ENCODE results near the gene ZFAND6.
"Not testable (repeated sequence)": the region's sequence is repeated elsewhere in the genome, so short reads cannot be mapped to it uniquely, and the experiment has no call there.

ZFAND6 gene

DNA sequence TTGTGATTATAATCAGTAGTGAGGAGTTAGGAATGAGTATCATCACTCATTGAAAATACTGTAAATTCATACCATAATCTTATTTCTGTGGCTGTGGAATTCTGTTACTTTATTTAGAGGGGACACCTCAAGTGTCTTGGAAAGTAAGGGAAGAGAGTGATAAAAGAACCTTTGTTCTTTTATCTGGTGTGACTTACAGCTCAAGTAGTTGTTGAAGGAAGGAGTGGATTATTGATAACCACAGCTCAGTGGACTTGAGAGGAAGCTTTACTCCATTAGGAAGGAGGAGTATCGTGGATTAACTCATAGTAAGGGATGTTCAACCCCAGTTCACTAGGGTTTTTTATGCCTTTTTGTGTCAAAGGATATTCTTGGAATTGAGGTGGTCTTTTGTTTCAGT lies 61.2 kb downstream of the ZFAND6 start:
- no peak for DNase-seq (ENCODE audit: low read depth)
- no peaks in the 10 kb centered on the region for H3K9me3 ChIP-seq (ENCODE audit: control insufficient read depth, low read length)
- H3K4me1 ChIP-seq (ENCODE audit: control insufficient read depth, insufficient read depth, low read length): no peaks in the 10 kb centered on the region
- no peak overlapping the region for H3K4me3 ChIP-seq (ENCODE audit: low read length)
- H3K27me3 ChIP-seq (replicated peaks; ENCODE audit: control insufficient read depth, insufficient read depth, low read length): no peaks in the 10 kb centered on the region
- peaks cover 36% of the 10 kb centered on the region for H3K36me3 ChIP-seq (ENCODE audit: control insufficient read depth, insufficient read depth, low read length, severe bottlenecking)
- H3K9ac ChIP-seq (ENCODE audit: low read length): no peak overlapping the region

DNA sequence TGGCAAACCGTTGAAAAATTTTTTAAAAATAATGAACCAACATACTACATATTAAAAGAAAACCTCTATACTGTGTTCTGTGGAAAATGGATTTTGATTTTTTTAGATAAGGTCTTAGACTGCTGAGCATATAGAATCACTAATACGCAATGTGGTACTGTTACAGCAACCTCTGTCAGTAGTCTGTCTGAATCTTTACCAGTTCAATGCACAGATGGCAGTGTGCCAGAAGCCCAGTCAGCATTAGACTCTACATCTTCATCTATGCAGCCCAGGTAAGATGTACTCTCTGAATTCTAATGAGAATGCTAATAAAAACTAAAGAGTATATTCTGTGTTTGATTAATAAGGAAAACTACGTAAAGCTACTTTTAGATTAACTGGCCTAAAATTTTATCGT lies 62.1 kb downstream of the ZFAND6 start:
- Histone ChIP-seq H3K4me3 (ENCODE audit: low read length) (no peak overlapping the region), H3K4me1 (ENCODE audit: control insufficient read depth, insufficient read depth, low read length) (no peaks in the 10 kb centered on the region), H3K36me3 (ENCODE audit: control insufficient read depth, insufficient read depth, low read length, severe bottlenecking) (peaks cover 45% of the 10 kb centered on the region), H3K9me3 (ENCODE audit: control insufficient read depth, low read length) (no peaks in the 10 kb centered on the region), H3K27me3 (replicated peaks; ENCODE audit: control insufficient read depth, insufficient read depth, low read length) (no peaks in the 10 kb centered on the region), H3K9ac (ENCODE audit: low read length) (no peak overlapping the region)
- no peak for DNase-seq (ENCODE audit: low read depth)

DNA sequence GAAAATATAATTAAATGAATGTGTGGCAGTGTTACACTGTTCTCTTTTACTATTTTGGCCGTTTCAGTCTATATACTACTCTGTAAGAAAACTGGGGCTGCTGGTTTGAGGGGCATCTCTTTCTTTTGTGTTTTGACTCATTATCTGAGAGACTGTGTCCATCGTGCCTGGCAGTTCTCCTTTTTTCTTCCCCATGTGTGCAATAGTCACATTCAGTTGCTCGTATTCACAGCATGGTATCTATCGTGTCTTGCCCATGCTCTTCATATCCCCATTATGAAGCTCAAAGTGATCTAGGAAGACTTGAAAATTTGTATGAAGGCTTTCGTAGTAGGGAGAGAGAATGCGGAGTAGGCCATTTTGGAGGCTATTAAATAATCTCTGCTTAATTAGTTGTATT lies 63.6 kb downstream of the ZFAND6 start:
- Histone ChIP-seq H3K4me1 (ENCODE audit: control insufficient read depth, insufficient read depth, low read length) (no peaks in the 10 kb centered on the region), H3K27me3 (replicated peaks; ENCODE audit: control insufficient read depth, insufficient read depth, low read length) (no peaks in the 10 kb centered on the region), H3K9me3 (ENCODE audit: control insufficient read depth, low read length) (no peaks in the 10 kb centered on the region), H3K4me3 (ENCODE audit: low read length) (no peak overlapping the region), H3K36me3 (ENCODE audit: control insufficient read depth, insufficient read depth, low read length, severe bottlenecking) (peaks cover 49% of the 10 kb centered on the region), H3K9ac (ENCODE audit: low read length) (no peak overlapping the region)
- no peak for DNase-seq (ENCODE audit: low read depth)

DNA sequence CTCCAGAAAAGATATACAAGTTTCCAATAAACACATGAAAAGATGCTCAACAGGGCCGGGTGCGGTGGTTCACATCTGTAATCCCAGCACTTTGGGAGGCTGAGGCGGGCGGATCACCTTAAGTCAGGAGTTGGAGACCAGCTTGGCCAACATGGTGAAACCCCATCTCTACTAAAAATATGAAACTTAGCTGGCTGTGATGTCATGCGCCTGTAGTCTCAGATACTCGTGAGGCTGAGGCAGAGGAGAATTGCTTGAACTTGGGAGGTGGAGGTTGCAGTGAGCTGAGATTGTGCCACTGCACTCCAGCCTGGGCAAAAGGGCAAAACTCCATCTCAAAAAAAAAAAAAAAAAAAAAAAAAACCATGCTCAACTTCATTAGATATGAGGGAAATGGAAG lies 67.8 kb downstream of the ZFAND6 start:
- H3K4me3 ChIP-seq (ENCODE audit: low read length); H3K4me1 ChIP-seq (ENCODE audit: control insufficient read depth, insufficient read depth, low read length); H3K9me3 ChIP-seq (ENCODE audit: control insufficient read depth, low read length); H3K27me3 ChIP-seq (replicated peaks; ENCODE audit: control insufficient read depth, insufficient read depth, low read length); H3K9ac ChIP-seq (ENCODE audit: low read length); DNase-seq (ENCODE audit: low read depth): not testable (repeated sequence)
- H3K36me3 ChIP-seq (ENCODE audit: control insufficient read depth, insufficient read depth, low read length, severe bottlenecking): peaks cover 65% of the 10 kb centered on the region

DNA sequence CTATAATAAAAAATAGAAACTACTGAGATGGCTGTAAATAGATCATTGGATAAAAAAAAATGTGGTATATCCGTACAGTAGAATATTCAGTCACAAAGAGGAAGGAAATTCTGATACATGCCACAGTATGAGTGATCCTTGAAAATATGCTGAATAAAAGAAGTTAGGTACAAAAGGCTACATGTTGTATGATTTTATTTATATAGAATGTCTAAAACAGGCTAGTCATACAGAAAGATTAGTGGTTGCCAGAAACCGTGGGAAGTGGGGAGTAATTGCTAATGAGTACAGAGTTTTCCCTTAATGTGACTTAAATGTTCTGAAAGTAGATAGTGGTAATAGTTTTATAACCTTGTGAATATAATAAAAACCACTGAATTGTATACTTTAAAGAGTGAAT lies 68.4 kb downstream of the ZFAND6 start:
- H3K36me3 ChIP-seq (ENCODE audit: control insufficient read depth, insufficient read depth, low read length, severe bottlenecking): peaks cover 64% of the 10 kb centered on the region
- H3K4me1 ChIP-seq (ENCODE audit: control insufficient read depth, insufficient read depth, low read length): no peaks in the 10 kb centered on the region
- no peak overlapping the region for H3K9ac ChIP-seq (ENCODE audit: low read length)
- peak; percentile 22 for DNase-seq (ENCODE audit: low read depth)
- H3K27me3 ChIP-seq (replicated peaks; ENCODE audit: control insufficient read depth, insufficient read depth, low read length): no peaks in the 10 kb centered on the region
- no peak overlapping the region for H3K4me3 ChIP-seq (ENCODE audit: low read length)
- no peaks in the 10 kb centered on the region for H3K9me3 ChIP-seq (ENCODE audit: control insufficient read depth, low read length)

DNA sequence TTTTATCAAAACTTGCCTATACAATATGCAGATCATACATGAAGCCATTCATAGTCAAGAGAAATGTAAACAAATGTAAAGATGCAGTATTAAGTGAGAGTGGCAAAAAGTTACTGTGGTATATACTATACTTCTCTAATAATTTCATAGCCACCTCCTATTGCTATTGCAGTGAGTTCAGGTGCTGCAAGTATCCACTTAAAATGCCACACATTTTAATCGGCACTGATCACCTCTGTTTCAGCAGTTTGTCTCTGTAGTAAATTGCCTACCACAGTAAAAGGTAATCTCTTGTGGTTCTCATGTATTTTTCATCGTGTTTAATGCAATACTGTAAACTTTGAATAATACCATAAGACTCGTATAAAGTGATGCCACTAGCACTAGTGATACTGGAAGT lies 72.9 kb downstream of the ZFAND6 start:
- H3K9me3 ChIP-seq (ENCODE audit: control insufficient read depth, low read length): no peaks in the 10 kb centered on the region
- no peaks in the 10 kb centered on the region for H3K27me3 ChIP-seq (replicated peaks; ENCODE audit: control insufficient read depth, insufficient read depth, low read length)
- no peak for DNase-seq (ENCODE audit: low read depth)
- H3K4me3 ChIP-seq (ENCODE audit: low read length): no peak overlapping the region
- no peak overlapping the region for H3K9ac ChIP-seq (ENCODE audit: low read length)
- H3K4me1 ChIP-seq (ENCODE audit: control insufficient read depth, insufficient read depth, low read length): no peaks in the 10 kb centered on the region
- peaks cover 58% of the 10 kb centered on the region for H3K36me3 ChIP-seq (ENCODE audit: control insufficient read depth, insufficient read depth, low read length, severe bottlenecking)

DNA sequence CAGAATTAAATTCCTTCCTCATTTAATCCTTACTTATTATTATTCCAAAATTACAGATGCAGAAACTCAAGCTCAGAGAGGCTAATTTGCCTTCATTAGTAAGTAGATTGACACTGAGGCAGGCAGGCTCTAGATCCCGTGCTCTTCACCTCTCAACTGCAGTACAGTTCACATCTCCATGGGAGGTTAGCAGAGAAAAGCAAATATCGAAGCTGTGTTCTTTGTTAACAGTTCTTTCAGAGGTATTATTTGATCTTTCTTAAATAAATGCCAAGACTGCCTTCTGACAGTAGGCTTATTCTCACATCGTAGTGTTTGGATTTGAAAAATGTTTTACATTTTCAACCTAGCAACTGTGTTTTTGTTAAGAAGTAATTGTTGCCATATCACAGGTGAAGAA lies 77.4 kb downstream of the ZFAND6 start:
- Histone ChIP-seq H3K36me3 (ENCODE audit: control insufficient read depth, insufficient read depth, low read length, severe bottlenecking) (peaks cover 44% of the 10 kb centered on the region), H3K4me3 (ENCODE audit: low read length) (no peak overlapping the region), H3K27me3 (replicated peaks; ENCODE audit: control insufficient read depth, insufficient read depth, low read length) (no peaks in the 10 kb centered on the region), H3K9me3 (ENCODE audit: control insufficient read depth, low read length) (no peaks in the 10 kb centered on the region), H3K4me1 (ENCODE audit: control insufficient read depth, insufficient read depth, low read length) (no peaks in the 10 kb centered on the region), H3K9ac (ENCODE audit: low read length) (no peak overlapping the region)
- DNase-seq (ENCODE audit: low read depth): no peak

DNA sequence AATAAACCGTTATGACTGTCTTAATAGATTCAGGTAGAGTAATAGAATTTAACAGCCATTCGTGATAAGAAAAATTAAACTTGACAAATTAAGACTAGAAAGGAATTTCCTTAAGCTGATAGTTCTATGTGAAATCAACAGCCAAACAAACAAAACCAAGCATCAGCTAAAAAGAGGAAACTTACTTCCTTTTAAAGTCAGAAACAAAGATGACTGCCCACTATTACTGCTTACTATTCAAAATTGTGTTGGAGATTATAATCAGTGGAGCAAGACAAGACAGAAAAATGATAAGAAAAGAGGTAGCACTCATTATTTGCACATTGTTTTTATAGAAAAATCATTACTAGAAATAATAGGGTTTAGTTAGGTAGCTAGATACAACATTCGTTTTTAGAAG lies 79.5 kb downstream of the ZFAND6 start:
- H3K9me3 ChIP-seq (ENCODE audit: control insufficient read depth, low read length): no peaks in the 10 kb centered on the region
- DNase-seq (ENCODE audit: low read depth): no peak
- H3K4me3 ChIP-seq (ENCODE audit: low read length): no peak overlapping the region
- no peak overlapping the region for H3K9ac ChIP-seq (ENCODE audit: low read length)
- no peaks in the 10 kb centered on the region for H3K27me3 ChIP-seq (replicated peaks; ENCODE audit: control insufficient read depth, insufficient read depth, low read length)
- H3K4me1 ChIP-seq (ENCODE audit: control insufficient read depth, insufficient read depth, low read length): no peaks in the 10 kb centered on the region
- H3K36me3 ChIP-seq (ENCODE audit: control insufficient read depth, insufficient read depth, low read length, severe bottlenecking): peaks cover 27% of the 10 kb centered on the region

DNA sequence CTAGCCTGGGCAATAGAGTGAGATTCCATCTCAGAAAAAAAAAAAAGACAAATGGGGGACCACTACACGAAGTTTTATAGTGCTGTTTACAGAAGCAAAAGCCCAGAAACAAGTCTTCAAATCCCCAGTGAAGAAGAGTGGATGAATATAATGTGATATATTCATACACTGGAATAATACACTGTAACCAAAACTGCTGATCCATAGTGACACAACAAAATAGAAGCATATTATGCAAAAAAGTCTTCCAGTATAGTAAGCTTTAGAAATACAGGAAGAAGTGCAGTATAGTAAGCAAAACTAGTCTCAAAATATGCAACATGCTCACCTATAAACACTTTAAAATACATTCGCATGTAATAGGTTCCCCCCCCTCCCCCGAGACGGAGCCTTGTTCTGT lies 81.4 kb downstream of the ZFAND6 start:
- Histone ChIP-seq H3K4me3 (ENCODE audit: low read length) (no peak overlapping the region), H3K9me3 (ENCODE audit: control insufficient read depth, low read length) (no peaks in the 10 kb centered on the region), H3K27me3 (replicated peaks; ENCODE audit: control insufficient read depth, insufficient read depth, low read length) (no peaks in the 10 kb centered on the region), H3K36me3 (ENCODE audit: control insufficient read depth, insufficient read depth, low read length, severe bottlenecking) (peaks cover 12% of the 10 kb centered on the region), H3K4me1 (ENCODE audit: control insufficient read depth, insufficient read depth, low read length) (no peaks in the 10 kb centered on the region), H3K9ac (ENCODE audit: low read length) (no peak overlapping the region)
- no peak for DNase-seq (ENCODE audit: low read depth)

DNA sequence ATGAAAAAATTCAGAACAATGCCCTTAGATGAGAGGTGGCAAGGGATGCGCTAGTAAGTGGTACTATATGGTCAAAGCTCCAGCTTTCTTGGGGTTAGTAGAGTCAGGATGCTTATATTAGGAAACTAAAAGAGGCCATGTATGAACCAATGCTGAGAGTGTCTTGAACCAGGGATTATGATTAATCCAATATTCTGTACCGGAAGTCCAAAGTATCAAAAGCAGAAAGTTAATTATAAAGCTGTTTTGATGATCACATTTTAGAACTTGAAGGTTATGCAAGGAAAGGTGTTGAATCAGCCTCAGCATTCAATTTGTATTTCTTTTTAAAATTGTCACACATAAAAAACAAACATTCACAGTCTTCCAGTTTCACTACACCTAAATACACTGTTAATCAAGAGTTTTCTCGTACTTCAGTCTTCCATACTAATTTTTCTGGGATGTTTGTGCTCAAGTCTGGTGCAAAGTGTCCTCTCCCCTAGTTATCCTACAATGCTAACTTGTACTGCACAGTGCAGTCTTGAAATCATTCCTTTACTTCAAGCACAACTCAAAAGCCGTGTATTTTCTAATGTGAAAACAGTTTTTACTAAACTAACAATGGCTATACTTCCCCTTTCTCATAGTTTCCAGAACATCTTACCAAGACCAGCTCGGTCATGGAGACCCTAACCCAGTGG lies 82.6 kb downstream of the ZFAND6 start:
- no peak for DNase-seq (ENCODE audit: low read depth)
- Histone ChIP-seq H3K27me3 (replicated peaks; ENCODE audit: control insufficient read depth, insufficient read depth, low read length) (no peaks in the 10 kb centered on the region), H3K4me1 (ENCODE audit: control insufficient read depth, insufficient read depth, low read length) (no peaks in the 10 kb centered on the region), H3K4me3 (ENCODE audit: low read length) (no peak overlapping the region), H3K36me3 (ENCODE audit: control insufficient read depth, insufficient read depth, low read length, severe bottlenecking) (peaks cover 10% of the 10 kb centered on the region), H3K9me3 (ENCODE audit: control insufficient read depth, low read length) (no peaks in the 10 kb centered on the region), H3K9ac (ENCODE audit: low read length) (no peak overlapping the region)

DNA sequence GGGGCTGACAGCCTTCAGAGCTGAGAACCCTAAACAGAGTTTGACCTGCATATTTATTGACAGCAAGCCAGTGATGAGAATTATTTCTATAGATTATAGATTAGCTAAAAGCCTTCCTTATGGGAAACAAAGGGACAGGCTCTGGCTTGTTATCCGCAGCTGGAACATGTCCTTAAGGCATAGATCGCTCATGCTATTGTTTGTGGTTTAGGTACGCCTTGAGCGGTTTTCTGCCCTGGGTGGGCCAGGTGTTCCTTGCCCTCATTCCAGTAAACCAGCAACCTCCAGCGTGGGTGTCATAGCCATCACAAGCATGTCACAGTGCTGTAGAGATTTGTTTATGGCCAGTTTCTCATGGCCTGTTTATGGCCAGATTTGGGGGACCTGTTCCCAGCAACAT lies 83.2 kb downstream of the ZFAND6 start:
- Histone ChIP-seq H3K27me3 (replicated peaks; ENCODE audit: control insufficient read depth, insufficient read depth, low read length) (no peaks in the 10 kb centered on the region), H3K36me3 (ENCODE audit: control insufficient read depth, insufficient read depth, low read length, severe bottlenecking) (peaks cover 4% of the 10 kb centered on the region), H3K4me3 (ENCODE audit: low read length) (no peak overlapping the region), H3K4me1 (ENCODE audit: control insufficient read depth, insufficient read depth, low read length) (no peaks in the 10 kb centered on the region), H3K9me3 (ENCODE audit: control insufficient read depth, low read length) (no peaks in the 10 kb centered on the region), H3K9ac (ENCODE audit: low read length) (no peak overlapping the region)
- DNase-seq (ENCODE audit: low read depth): no peak

DNA sequence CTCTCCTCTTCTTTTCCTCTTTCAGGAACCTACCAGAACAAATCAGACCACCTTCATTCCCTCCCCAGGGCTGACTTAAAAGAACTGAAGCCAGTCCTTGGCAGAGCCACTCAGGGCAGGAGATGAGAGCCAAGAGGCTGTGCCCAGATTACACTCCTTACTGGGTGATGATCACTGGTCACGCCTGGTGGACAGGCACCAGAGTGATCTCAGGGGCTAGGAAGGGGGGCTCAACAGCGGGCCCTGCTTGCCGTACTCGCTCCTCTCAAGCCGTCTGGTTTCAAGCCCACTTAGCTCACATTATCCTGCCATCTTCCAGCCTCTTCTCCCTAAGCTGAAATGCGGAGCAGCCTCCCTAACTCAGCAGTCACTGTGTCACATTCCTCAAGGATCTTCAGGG lies 91.7 kb downstream of the ZFAND6 start:
- no peak for DNase-seq (ENCODE audit: low read depth)
- peaks cover 31% of the 10 kb centered on the region for H3K4me1 ChIP-seq (ENCODE audit: control insufficient read depth, insufficient read depth, low read length)
- H3K36me3 ChIP-seq (ENCODE audit: control insufficient read depth, insufficient read depth, low read length, severe bottlenecking): no peaks in the 10 kb centered on the region
- H3K9me3 ChIP-seq (ENCODE audit: control insufficient read depth, low read length): no peaks in the 10 kb centered on the region
- H3K27me3 ChIP-seq (replicated peaks; ENCODE audit: control insufficient read depth, insufficient read depth, low read length): no peaks in the 10 kb centered on the region
- no peak overlapping the region for H3K4me3 ChIP-seq (ENCODE audit: low read length)
- H3K9ac ChIP-seq (ENCODE audit: low read length): no peak overlapping the region
